ENCODE measurements around the gene ZNF48.

DNA sequence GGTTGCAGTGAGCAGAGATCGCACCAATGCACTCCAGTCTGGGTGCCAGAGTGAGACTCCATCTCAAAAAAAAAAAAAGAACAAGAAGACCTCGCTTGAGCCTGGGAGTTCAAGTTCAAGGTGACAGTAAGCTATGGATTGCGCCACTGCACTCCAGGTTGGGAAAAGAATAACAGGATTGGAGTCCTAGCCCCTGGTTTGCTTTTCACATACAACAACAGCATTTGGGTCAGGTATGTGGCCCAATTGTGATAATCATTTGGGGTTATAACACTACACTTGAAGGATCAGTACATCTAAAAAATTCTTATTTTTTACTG lies 53.9 kb downstream of the ZNF48 start:
- TF ChIP-seq, protein P1, sequence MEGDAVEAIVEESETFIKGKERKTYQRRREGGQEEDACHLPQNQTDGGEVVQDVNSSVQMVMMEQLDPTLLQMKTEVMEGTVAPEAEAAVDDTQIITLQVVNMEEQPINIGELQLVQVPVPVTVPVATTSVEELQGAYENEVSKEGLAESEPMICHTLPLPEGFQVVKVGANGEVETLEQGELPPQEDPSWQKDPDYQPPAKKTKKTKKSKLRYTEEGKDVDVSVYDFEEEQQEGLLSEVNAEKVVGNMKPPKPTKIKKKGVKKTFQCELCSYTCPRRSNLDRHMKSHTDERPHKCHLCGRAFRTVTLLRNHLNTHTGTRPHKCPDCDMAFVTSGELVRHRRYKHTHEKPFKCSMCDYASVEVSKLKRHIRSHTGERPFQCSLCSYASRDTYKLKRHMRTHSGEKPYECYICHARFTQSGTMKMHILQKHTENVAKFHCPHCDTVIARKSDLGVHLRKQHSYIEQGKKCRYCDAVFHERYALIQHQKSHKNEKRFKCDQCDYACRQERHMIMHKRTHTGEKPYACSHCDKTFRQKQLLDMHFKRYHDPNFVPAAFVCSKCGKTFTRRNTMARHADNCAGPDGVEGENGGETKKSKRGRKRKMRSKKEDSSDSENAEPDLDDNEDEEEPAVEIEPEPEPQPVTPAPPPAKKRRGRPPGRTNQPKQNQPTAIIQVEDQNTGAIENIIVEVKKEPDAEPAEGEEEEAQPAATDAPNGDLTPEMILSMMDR (optimal IDR thresholded peaks at IDR 0.05 in 1 of 3, IDR thresholded peaks at IDR 0.05 in 1 of 3, conservative IDR thresholded peaks at IDR 0.05 in 1 of 3; ENCODE audit: extremely low read depth in 1 of 3, insufficient read depth in 2 of 3, low read length in 3 of 3): no peak
- TF ChIP-seq EZH2 (IDR thresholded peaks at IDR 0.05; ENCODE audit: low read length): no peak
